Measurements from ENCODE around the gene ZBTB7B.
A peak's percentile ranks its signal among the peaks of the same experiment; 100 is the strongest.

The ZBTB7B gene

DNA sequence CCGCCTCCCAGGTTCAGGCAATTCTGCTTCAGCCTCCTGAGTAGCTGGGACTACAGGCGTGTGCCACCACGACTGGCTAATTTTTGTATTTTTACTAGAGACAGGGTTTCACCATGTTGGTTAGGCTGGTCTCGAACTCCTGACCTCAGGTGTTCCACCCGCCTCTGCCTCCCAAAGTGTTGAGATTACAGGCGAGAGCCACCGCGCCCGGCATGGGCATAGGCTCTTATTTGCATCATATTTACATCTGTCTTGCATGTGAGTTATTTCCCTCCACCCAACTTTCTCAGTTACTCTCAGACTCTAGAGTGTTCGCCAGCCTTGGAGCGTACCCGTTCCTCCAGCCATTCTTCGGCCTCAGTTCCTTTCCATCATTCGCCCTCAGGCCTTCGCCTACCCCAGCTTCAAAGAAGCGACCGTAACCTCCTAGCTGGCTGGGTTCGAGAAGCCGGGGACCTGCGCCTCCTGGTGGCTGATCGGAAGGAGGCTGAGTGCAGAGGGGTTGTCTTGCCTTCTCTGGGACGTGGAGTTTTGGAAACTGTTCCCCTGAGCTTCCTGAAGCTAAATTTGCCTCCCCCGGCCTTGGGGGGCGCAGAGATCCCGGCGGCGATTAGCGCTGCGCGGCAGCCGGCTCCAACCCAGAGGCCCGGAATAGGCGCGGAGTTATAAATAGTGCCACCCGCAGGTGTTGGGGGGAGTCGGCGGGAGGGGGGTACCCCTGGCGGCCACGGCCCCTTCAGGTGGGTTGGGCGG, 3.6 kb upstream of the ZBTB7B start:
- peaks cover 7% of the 10 kb centered on the region for H3K4me1 ChIP-seq (ENCODE audit: control insufficient read depth, insufficient read depth, low read length)
- H3K9me3 ChIP-seq (ENCODE audit: control insufficient read depth, insufficient read depth, low read depth, low read length) = no peaks in the 10 kb centered on the region
- H3K36me3 ChIP-seq (ENCODE audit: control insufficient read depth in 2 of 2, insufficient read depth in 1 of 2, low read length in 2 of 2) = no peaks in the 10 kb centered on the region
- H3K27ac ChIP-seq (ENCODE audit: extremely low read depth, low read depth, low read length) = no peak overlapping the region
- POLR2A ChIA-PET = interaction anchor here (0.7 to 1.8 kb wide), 5 partner anchors 13 to 52 kb away, joined by 3 to 8 read pairs (median 3); partner anchors contain the start of genes ADAM15, FLAD1 and PYGO2
- CTCF ChIA-PET = interaction anchor here (0.6 to 8.9 kb wide), 23 partner anchors 9 to 439 kb away, joined by 3 to 55 read pairs (median 6); partner anchors contain the start of genes FLAD1, PBXIP1, PYGO2 and SHC1
- H3K4me3 ChIP-seq (ENCODE audit: low read depth, low read length) = no peak overlapping the region
- TF ChIP-seq, protein P1, sequence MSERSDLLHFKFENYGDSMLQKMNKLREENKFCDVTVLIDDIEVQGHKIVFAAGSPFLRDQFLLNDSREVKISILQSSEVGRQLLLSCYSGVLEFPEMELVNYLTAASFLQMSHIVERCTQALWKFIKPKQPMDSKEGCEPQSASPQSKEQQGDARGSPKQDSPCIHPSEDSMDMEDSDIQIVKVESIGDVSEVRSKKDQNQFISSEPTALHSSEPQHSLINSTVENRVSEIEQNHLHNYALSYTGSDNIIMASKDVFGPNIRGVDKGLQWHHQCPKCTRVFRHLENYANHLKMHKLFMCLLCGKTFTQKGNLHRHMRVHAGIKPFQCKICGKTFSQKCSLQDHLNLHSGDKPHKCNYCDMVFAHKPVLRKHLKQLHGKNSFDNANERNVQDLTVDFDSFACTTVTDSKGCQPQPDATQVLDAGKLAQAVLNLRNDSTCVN (tag by site-specific recombination; optimal IDR thresholded peaks at IDR 0.05) = peak; percentile 19
- TF ChIP-seq ZBTB8A (tag by site-specific recombination; IDR thresholded peaks at IDR 0.05) (peak; percentile 45), ZNF660 (tag by site-specific recombination; IDR thresholded peaks at IDR 0.05) (peak; percentile 53; the same call in 1 of the 2 replicates), PRDM1 (tag by site-specific recombination; IDR thresholded peaks at IDR 0.05) (no peak), ZSCAN30 (tag by site-specific recombination; IDR thresholded peaks at IDR 0.05) (0 out of 2 replicates have a peak, but pooled peaks have one; percentile 29), IKZF3 (tag by site-specific recombination; IDR thresholded peaks at IDR 0.05) (peak; percentile 41), ZSCAN16 (tag by site-specific recombination; IDR thresholded peaks at IDR 0.05) (no peak), ZNF138 (tag by site-specific recombination; IDR thresholded peaks at IDR 0.05; ENCODE audit: borderline replicate concordance) (no peak), GLI4 (tag by site-specific recombination; IDR thresholded peaks at IDR 0.05) (no peak), ZNF654 (tag by site-specific recombination; IDR thresholded peaks at IDR 0.05; ENCODE audit: low read depth) (peak; percentile 41), ZNF366 (tag by site-specific recombination; conservative IDR thresholded peaks at IDR 0.05) (peak; percentile 51; the same call in 1 of the 2 replicates), KLF8 (tag by site-specific recombination; IDR thresholded peaks at IDR 0.05) (peak; percentile 36), GLIS2 (tag by site-specific recombination; IDR thresholded peaks at IDR 0.05) (peak; percentile 63), TCF7L2 (IDR thresholded peaks at IDR 0.05; ENCODE audit: borderline replicate concordance, low read depth, low read length) (peak; percentile 80; the same call in 1 of the 2 replicates), YY2 (tag by site-specific recombination; IDR thresholded peaks at IDR 0.05) (no peak), WT1 (tag by site-specific recombination; IDR thresholded peaks at IDR 0.05) (no peak), HOXD13 (CRISPR knock-in tag; IDR thresholded peaks at IDR 0.05; ENCODE audit: borderline replicate concordance) (no peak), REPIN1 (tag by site-specific recombination; IDR thresholded peaks at IDR 0.05; ENCODE audit: low read depth) (no peak), GLI2 (tag by site-specific recombination; IDR thresholded peaks at IDR 0.05; ENCODE audit: borderline replicate concordance, low read depth) (no peak)
- TF ChIP-seq, protein P2, sequence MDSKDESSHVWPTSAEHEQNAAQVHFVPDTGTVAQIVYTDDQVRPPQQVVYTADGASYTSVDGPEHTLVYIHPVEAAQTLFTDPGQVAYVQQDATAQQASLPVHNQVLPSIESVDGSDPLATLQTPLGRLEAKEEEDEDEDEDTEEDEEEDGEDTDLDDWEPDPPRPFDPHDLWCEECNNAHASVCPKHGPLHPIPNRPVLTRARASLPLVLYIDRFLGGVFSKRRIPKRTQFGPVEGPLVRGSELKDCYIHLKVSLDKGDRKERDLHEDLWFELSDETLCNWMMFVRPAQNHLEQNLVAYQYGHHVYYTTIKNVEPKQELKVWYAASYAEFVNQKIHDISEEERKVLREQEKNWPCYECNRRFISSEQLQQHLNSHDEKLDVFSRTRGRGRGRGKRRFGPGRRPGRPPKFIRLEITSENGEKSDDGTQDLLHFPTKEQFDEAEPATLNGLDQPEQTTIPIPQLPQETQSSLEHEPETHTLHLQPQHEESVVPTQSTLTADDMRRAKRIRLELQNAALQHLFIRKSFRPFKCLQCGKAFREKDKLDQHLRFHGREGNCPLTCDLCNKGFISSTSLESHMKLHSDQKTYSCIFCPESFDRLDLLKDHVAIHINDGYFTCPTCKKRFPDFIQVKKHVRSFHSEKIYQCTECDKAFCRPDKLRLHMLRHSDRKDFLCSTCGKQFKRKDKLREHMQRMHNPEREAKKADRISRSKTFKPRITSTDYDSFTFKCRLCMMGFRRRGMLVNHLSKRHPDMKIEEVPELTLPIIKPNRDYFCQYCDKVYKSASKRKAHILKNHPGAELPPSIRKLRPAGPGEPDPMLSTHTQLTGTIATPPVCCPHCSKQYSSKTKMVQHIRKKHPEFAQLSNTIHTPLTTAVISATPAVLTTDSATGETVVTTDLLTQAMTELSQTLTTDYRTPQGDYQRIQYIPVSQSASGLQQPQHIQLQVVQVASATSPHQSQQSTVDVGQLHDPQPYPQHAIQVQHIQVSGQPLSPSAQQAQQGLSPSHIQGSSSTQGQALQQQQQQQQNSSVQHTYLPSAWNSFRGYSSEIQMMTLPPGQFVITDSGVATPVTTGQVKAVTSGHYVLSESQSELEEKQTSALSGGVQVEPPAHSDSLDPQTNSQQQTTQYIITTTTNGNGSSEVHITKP (tag by site-specific recombination; IDR thresholded peaks at IDR 0.05) = 0 out of 2 replicates have a peak, but pooled peaks have one; percentile 17
- TF ChIP-seq, protein P3, sequence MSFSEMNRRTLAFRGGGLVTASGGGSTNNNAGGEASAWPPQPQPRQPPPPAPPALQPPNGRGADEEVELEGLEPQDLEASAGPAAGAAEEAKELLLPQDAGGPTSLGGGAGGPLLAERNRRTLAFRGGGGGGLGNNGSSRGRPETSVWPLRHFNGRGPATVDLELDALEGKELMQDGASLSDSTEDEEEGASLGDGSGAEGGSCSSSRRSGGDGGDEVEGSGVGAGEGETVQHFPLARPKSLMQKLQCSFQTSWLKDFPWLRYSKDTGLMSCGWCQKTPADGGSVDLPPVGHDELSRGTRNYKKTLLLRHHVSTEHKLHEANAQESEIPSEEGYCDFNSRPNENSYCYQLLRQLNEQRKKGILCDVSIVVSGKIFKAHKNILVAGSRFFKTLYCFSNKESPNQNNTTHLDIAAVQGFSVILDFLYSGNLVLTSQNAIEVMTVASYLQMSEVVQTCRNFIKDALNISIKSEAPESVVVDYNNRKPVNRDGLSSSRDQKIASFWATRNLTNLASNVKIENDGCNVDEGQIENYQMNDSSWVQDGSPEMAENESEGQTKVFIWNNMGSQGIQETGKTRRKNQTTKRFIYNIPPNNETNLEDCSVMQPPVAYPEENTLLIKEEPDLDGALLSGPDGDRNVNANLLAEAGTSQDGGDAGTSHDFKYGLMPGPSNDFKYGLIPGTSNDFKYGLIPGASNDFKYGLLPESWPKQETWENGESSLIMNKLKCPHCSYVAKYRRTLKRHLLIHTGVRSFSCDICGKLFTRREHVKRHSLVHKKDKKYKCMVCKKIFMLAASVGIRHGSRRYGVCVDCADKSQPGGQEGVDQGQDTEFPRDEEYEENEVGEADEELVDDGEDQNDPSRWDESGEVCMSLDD (tag by site-specific recombination; IDR thresholded peaks at IDR 0.05) = peak; percentile 66
- TF ChIP-seq, protein P4, sequence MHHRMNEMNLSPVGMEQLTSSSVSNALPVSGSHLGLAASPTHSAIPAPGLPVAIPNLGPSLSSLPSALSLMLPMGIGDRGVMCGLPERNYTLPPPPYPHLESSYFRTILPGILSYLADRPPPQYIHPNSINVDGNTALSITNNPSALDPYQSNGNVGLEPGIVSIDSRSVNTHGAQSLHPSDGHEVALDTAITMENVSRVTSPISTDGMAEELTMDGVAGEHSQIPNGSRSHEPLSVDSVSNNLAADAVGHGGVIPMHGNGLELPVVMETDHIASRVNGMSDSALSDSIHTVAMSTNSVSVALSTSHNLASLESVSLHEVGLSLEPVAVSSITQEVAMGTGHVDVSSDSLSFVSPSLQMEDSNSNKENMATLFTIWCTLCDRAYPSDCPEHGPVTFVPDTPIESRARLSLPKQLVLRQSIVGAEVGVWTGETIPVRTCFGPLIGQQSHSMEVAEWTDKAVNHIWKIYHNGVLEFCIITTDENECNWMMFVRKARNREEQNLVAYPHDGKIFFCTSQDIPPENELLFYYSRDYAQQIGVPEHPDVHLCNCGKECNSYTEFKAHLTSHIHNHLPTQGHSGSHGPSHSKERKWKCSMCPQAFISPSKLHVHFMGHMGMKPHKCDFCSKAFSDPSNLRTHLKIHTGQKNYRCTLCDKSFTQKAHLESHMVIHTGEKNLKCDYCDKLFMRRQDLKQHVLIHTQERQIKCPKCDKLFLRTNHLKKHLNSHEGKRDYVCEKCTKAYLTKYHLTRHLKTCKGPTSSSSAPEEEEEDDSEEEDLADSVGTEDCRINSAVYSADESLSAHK (tag by site-specific recombination; IDR thresholded peaks at IDR 0.05) = peak; percentile 89
- TF ChIP-seq, protein P5, sequence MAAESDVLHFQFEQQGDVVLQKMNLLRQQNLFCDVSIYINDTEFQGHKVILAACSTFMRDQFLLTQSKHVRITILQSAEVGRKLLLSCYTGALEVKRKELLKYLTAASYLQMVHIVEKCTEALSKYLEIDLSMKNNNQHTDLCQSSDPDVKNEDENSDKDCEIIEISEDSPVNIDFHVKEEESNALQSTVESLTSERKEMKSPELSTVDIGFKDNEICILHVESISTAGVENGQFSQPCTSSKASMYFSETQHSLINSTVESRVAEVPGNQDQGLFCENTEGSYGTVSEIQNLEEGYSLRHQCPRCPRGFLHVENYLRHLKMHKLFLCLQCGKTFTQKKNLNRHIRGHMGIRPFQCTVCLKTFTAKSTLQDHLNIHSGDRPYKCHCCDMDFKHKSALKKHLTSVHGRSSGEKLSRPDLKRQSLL (tag by site-specific recombination; IDR thresholded peaks at IDR 0.05) = no peak

Data from HEK293 (cell line).